Omental fat pad (tissue), 4 donors: ENCODE data around the gene C12orf42. TPM values are rescaled to one million over a fixed set of nuclear protein-coding genes. Genes with fewer than 3 reads are reported as not detected.

ENCODE experiments used
- ATAC-seq: fragments of 150-250 bp; one replicate; pipeline ENCODE4 v1.9.1; 2016; ENCODE audit warnings: mild to moderate bottlenecking, moderate library complexity; ENCODE audit not compliant: low FRiP score
- DNase-seq: peaks from one replicate; pipeline ENCODE4 v3.0.0-alpha.2; 2019; ENCODE audit warnings: low spot score
- total RNA-seq, 4 donors: library from RNA; depleted of rRNA; stranded (reverse); fragments of >200 nt; gene quantifications; one replicate each; pipeline ENCODE4 v1.1.0, GENCODE V29; 2016
- TF ChIP-seq, protein P1 (sequence below), 3 donors: fragments of 450-650 bp; IDR thresholded peaks; one replicate each; pipeline ENCODE4 v1.5.1; 2016 to 2017; ENCODE audit warnings: antibody characterized with exemption in 3 of 3, mild to moderate bottlenecking in 3 of 3, moderate library complexity in 2 of 3

C12orf42 gene
- total RNA-seq, 4 donors from 2014 or later, result 0.36 TPM; not detected in 3

DNA sequence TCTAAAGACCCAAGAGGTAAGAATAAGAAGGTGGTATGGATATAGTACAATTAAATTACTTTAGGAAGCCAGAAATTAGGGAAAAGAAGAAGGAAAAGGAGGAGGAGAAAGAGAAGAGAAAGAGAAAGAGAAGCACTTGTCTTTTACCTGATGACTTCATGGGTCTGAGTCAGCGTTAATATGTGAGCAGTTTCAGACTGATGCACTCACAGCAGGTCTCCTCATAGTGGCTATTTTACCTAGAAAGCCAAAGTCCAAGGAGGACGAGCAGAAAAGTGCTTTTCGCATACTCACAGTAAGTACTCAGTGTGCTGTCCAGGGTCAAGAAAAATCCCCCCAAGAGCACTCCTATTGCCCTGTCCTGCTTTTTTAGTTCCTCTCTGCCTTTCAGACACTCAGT lies 222.1 kb downstream of the C12orf42 start:
- TF ChIP-seq, protein P1, sequence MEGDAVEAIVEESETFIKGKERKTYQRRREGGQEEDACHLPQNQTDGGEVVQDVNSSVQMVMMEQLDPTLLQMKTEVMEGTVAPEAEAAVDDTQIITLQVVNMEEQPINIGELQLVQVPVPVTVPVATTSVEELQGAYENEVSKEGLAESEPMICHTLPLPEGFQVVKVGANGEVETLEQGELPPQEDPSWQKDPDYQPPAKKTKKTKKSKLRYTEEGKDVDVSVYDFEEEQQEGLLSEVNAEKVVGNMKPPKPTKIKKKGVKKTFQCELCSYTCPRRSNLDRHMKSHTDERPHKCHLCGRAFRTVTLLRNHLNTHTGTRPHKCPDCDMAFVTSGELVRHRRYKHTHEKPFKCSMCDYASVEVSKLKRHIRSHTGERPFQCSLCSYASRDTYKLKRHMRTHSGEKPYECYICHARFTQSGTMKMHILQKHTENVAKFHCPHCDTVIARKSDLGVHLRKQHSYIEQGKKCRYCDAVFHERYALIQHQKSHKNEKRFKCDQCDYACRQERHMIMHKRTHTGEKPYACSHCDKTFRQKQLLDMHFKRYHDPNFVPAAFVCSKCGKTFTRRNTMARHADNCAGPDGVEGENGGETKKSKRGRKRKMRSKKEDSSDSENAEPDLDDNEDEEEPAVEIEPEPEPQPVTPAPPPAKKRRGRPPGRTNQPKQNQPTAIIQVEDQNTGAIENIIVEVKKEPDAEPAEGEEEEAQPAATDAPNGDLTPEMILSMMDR (IDR thresholded peaks at IDR 0.05), result no peak
- no peak for ATAC-seq
- DNase-seq, result no peak

DNA sequence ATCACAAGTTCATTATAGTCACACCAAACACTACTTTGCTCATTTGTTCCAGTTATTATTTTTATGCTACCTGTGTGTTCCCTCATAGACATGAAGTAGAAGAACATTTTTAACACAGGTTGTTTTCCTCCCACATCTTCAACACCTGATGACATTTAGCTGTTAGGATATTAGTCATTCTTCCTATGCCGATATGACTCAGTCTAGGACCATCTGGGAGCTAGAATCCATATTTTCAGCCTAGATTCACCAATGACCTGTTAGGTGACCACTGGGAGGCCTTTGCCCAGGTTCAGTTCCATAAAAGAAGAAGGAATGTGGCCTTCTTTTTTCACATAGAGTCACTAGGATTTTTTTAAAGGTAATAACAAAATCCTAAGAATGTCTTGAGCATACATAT lies 222.8 kb downstream of the C12orf42 start:
- TF ChIP-seq, protein P1 (IDR thresholded peaks at IDR 0.05), result no peak
- DNase-seq (no peak), ATAC-seq (no peak)

DNA sequence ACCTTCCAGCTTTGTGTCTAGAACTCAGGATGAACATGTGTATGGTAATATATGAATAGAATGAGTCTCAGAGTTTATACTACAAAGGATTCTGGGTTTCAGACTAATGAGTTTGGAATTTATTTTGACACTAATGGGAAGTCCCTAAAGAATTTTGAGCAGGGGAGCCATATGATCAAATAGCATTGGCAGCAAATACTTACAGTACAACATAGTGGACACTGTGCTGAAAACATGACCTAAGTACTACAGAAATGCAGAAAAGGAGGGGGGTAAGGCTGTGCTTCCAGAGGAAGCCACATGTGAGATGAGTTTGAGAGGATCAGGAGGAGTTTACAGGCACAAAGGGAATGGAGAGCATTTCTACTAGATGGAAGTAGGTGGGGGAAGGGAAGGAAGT lies 225.8 kb downstream of the C12orf42 start:
- no peak for ATAC-seq
- TF ChIP-seq, protein P1 (IDR thresholded peaks at IDR 0.05), result no peak
- no peak for DNase-seq

DNA sequence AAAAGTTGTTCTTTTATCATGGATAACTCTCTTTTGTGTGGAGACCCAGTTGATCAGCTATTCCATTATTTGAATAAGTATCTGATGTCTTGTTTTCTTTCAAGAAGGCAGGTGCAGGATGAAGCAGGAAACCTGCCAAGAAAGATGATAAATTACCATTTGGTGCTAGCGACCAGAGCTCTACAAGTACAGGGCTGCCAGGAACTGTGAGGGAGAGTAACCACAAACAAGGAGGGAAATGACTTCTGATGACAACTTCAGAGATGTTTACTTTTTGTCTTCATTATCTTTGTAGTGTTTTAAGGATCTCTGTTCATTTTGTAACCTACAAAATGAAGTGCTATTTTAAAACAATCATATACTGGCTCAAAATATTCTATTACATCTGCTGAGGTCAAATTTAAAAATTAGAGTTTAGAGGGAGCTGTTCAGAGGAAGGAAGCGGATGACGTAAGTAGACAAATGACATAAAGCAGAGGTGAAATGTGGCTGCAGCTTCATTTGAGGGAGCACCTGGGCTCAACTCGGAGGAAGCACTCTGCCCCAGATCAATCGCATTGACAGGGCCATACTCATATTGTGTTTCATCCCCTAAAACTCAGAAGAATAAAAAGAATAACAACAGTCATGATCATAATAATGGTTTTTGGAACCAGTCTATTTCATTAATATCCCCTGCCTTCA lies 226.8 kb downstream of the C12orf42 start:
- TF ChIP-seq, protein P1 (IDR thresholded peaks at IDR 0.05), result no peak
- ATAC-seq, result no peak
- no peak for DNase-seq

DNA sequence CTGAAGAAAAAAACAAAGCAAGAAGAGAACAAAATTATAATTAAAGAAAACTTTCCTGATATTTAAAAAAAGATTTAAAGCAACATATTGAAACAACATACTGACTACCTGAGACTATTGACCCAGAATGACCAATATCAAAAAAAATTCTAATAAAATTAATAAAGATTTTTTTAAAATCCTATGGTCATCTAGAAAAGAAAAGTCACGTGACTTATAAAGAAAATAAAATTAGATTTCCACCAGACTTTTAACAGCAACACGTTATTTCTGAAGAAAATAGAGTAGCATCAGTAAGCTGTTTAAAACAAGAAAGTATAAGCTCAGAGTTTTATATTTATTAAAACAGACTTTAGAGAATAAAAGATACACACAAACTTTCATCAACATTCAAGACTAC lies 238.0 kb downstream of the C12orf42 start:
- TF ChIP-seq, protein P1 (IDR thresholded peaks at IDR 0.05), result no peak
- ATAC-seq (no peak), DNase-seq (no peak)

Other genes with a start within 250 kb of the C12orf42 start
- 1 to 10 TPM in 1 of 4 donors, under 1 TPM in 3; under 0.01 to 2.5 (median 0.43) TPM for gene STAB2, start 91.3 kb upstream of the C12orf42 start, total RNA-seq